Activated CD4-positive, alpha-beta T cell treated with anti-CD3 and anti-CD28 coated beads, Interleukin-2, amount 10 ng/mL, durations not matched to agents 24 days and 14 days (primary cell): ENCODE measurements around the gene NUDT14. TPM values are rescaled to one million over a fixed set of nuclear protein-coding genes. Genes with fewer than 3 reads are reported as not detected.

Experiments
- DNase-seq: peaks from one replicate; pipeline ENCODE4 v3.0.0; 2022
- H3K27ac Mint-ChIP-seq: one replicate; pipeline ENCODE4 v1.8.0; 2022; ENCODE audit warnings: mild to moderate bottlenecking, mixed read lengths
- H3K27me3 Mint-ChIP-seq: one replicate; pipeline ENCODE4 v1.8.0; 2022; ENCODE audit warnings: mixed read lengths
- H3K36me3 Mint-ChIP-seq: one replicate; pipeline ENCODE4 v1.8.0; 2022; ENCODE audit warnings: low read depth, mild to moderate bottlenecking, mixed read lengths
- H3K4me1 Mint-ChIP-seq: one replicate; pipeline ENCODE4 v1.8.0; 2021; ENCODE audit warnings: mixed read lengths
- H3K4me3 Mint-ChIP-seq: one replicate; pipeline ENCODE4 v1.8.0; 2022; ENCODE audit warnings: mild to moderate bottlenecking, moderate library complexity, mixed read lengths
- H3K9me3 Mint-ChIP-seq: one replicate; pipeline ENCODE4 v1.8.0; 2021; ENCODE audit warnings: mixed read lengths
- intact Hi-C: fragments of 100-400 bp; cut with micrococcal nuclease; formaldehyde crosslinking; loops from one replicate; pipeline ENCODE4 v1.15.1; 2023
- total RNA-seq: library from RNA; stranded (reverse); gene quantifications from 2 replicates; pipeline ENCODE4 v1.2.3, GENCODE V29; 2022

Gene NUDT14
- total RNA-seq, 1 donor from 2014 or later: 8.3 TPM

DNA sequence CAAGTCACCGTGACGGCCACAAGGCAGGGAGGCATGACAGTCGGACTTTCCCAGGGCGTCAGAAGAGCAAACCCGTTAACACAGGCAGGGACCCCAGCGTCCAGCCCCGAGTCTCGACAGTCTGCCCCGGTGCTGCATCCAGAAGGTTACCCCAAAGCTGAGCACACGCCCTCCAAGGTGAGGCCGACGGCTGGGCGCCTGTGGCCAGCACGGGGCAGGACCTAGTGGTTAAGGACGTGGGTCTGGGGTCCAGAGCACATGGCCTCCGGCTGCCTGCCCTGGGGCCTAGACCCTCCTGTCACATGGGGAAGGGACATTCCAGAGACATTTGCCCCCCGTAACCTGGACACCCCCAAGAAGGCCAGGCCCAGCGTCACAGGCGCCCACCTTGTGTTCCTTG, 37.5 kb upstream of the NUDT14 start:
- H3K4me3 Mint-ChIP-seq: no peak overlapping the region
- no peak overlapping the region for H3K27ac Mint-ChIP-seq
- DNase-seq: no peak
- H3K27me3 Mint-ChIP-seq: no peaks in the 10 kb centered on the region
- H3K4me1 Mint-ChIP-seq: no peaks in the 10 kb centered on the region
- intact Hi-C loops: no loop called here
- peaks cover 28% of the 10 kb centered on the region for H3K36me3 Mint-ChIP-seq
- no peaks in the 10 kb centered on the region for H3K9me3 Mint-ChIP-seq

DNA sequence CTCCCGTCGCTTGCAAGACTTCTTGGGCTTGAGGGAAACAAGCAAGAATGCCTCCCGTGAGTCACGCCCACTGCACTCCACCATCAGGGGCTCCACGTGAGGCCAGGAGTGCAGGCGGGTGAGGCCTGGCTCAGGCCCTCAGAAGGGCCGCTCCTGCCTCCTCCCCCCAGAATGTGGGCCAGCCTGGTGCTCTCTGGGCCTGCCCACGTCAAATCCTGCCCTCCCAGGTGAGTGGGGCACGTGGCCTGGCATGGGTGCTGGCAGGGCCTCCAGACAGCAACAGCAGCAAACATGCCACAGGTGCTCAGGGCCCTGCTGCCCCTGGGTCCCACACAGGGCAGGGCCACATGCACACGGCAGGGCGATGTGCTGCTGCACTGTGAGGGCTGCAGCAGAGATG, 36.7 kb upstream of the NUDT14 start:
- DNase-seq: no peak
- no peaks in the 10 kb centered on the region for H3K9me3 Mint-ChIP-seq
- no peaks in the 10 kb centered on the region for H3K4me1 Mint-ChIP-seq
- no peaks in the 10 kb centered on the region for H3K27me3 Mint-ChIP-seq
- H3K4me3 Mint-ChIP-seq: no peak overlapping the region
- intact Hi-C loops: no loop called here
- peaks cover 23% of the 10 kb centered on the region for H3K36me3 Mint-ChIP-seq
- no peak overlapping the region for H3K27ac Mint-ChIP-seq

DNA sequence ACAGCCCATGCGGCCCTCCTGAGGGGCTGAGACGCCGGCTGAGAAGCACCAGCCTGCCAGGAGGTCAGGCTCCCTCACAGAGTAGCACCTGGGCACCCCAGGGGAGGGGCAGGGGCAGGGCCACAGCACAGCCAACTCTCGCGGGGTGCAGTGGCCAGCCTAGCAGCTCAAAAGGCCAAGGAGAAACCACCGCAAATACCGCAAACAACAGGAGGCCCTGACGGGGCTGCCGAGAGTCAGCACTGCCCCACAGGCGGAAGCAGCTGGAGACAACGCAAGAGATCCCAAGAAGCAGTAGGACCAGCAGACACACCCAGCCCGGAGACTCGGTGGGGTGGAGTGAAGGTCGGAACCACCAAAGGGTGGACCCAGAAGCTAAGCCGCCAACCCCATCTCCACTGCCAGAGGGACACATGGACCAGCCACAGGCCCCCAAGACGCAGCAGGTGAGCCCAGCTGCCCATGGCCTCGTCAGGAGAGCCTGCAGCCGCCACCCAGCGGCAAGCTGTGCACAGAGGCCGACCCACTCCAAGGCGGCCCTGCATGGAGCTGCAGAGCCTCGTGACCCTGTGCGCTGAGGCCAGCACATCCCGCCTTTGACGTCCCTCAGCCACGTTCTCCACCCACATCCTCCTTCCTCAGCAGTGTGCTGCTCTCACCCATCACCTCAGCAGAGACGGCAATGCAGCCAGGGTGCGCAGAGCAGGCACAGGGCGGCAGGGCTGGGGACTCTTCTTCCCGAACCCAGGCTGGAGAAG, 35.6 kb upstream of the NUDT14 start:
- DNase-seq: no peak
- peaks cover 19% of the 10 kb centered on the region for H3K36me3 Mint-ChIP-seq
- no peak overlapping the region for H3K4me3 Mint-ChIP-seq
- no peak overlapping the region for H3K27ac Mint-ChIP-seq
- intact Hi-C loops: no loop called here
- H3K4me1 Mint-ChIP-seq: no peaks in the 10 kb centered on the region
- no peaks in the 10 kb centered on the region for H3K27me3 Mint-ChIP-seq
- H3K9me3 Mint-ChIP-seq: no peaks in the 10 kb centered on the region

DNA sequence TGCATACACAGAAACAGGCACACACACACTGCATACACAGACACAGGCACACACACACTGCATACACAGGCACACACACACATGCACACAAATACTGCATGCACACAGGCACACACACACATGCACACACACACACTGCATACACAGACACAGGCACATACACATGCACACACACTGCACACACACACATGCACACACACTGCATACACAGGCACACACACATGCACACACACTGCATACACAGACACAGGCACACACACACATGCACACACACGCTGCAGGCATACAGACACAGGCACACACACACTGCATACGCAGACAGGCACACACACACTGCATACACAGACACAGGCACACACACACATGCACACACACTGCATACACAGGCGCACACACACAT, 34.5 kb upstream of the NUDT14 start:
- intact Hi-C loops: no loop called here
- no peak for DNase-seq
- Mint-ChIP-seq H3K4me1 (no peaks in the 10 kb centered on the region), H3K9me3 (no peaks in the 10 kb centered on the region), H3K27ac (no peak overlapping the region), H3K27me3 (no peaks in the 10 kb centered on the region), H3K36me3 (peaks cover 19% of the 10 kb centered on the region), H3K4me3 (no peak overlapping the region)

DNA sequence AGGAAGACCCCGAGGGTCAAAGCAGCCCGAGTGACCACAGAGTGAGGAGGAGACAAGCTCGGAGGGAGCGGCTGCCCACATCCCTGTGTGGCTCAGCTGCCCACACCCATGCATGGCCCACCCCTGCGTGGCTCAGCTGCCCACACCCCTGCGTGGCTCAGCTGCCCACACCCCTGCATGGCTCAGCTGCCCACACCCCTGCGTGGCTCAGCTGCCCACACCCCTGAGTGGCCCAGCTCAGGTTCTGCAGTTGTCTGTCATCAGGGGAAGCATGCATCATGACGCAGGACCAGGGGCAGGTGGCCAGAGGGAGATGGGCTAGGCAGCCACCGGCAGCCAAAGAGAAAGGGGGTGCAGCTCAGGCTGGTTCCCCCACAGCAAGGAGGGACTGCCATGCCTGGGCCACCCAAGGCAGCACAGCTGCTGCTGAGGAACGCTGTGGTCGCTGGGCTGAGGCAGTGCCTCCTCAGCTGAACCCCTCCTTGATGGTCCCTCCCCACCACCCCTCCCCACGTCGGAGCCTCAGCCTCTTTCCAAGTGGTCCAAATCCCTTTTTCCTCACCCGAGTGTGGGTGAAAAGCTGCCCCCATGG, 33.3 kb upstream of the NUDT14 start:
- Mint-ChIP-seq H3K36me3 (peaks cover 19% of the 10 kb centered on the region), H3K27ac (no peak overlapping the region), H3K4me3 (no peak overlapping the region), H3K4me1 (no peaks in the 10 kb centered on the region), H3K27me3 (no peaks in the 10 kb centered on the region), H3K9me3 (no peaks in the 10 kb centered on the region)
- intact Hi-C loops: no loop called here
- DNase-seq: no peak

DNA sequence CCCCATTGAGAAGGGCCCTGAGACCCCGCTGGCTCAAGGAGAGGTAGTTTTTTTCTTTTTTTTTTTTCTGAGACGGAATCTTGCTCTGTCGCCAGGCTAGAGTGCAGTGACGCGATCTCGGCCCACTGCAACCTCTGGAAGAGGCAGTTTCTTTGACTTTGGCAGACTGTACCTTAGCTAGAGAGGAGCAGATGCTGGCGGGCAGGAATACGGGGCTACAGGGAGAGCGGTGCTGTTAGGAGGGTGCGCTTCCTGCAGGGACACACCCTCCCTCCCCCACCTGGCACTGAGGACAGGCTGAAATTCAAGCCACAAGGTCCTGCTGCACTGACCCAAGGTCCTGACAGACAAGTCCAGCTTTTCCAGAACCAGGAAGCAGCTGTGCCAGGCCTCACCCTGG, 32.2 kb upstream of the NUDT14 start:
- H3K27ac Mint-ChIP-seq: no peak overlapping the region
- no peaks in the 10 kb centered on the region for H3K9me3 Mint-ChIP-seq
- no peak overlapping the region for H3K4me3 Mint-ChIP-seq
- no peaks in the 10 kb centered on the region for H3K27me3 Mint-ChIP-seq
- no peak for DNase-seq
- intact Hi-C loops: no loop called here
- no peaks in the 10 kb centered on the region for H3K4me1 Mint-ChIP-seq
- H3K36me3 Mint-ChIP-seq: peaks cover 15% of the 10 kb centered on the region

DNA sequence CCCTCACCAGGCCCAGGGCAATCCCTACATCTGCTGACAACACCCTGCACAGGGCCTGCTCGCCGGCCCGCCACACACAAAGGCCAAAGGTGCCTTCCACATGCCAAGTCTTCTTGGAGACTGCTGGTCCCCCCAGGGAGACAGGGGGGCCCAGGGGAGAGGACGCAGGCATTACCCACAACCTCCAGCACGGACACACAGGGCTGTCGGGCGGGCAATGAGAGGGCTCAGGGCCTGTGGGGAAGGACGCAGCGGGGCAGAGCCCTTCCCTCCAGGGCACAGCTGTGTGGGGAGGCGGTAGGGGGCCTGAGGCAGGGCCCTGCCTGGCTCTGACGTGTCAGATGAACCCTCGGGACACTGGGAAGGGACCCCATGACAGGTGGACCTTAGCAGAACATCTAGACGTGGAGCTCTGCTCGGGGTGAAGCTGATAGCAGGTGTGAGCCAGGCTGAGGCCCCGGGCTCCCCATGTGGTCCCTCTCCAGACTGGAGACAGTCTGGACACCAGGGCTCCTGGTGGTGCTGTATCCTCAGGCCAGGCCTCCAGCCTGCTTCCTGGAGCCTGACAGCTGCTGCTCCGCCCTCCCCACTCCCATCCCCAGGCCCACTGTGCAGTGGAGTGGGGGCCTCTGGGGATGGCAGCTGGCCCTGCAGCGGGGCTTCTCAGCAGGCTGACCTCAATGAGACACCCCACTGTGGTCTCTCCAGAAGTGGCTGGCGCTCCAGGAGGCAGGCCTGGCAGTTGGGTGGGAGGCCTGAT, 31.6 kb upstream of the NUDT14 start:
- Mint-ChIP-seq H3K27me3 (no peaks in the 10 kb centered on the region), H3K27ac (no peak overlapping the region), H3K9me3 (no peaks in the 10 kb centered on the region), H3K36me3 (peaks cover 13% of the 10 kb centered on the region), H3K4me1 (no peaks in the 10 kb centered on the region), H3K4me3 (no peak overlapping the region)
- intact Hi-C loops: no loop called here
- no peak for DNase-seq

DNA sequence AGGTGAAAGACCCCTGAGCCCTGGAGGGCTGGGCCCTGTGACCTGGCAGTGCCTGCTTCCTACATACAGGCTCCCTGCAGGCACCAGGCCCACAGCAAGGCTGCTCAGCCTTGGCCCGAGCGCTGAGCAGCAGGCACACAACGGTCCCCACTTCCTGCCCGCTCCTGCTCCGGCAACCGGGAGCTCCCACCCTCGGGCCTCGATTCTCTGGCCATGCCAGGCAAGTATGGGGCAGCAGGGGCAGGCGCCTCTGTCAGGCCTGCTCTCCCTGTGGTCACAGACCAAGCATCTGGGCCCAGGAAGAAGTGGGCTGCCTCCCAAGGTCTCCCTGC, 30.6 kb upstream of the NUDT14 start:
- no peaks in the 10 kb centered on the region for H3K27me3 Mint-ChIP-seq
- intact Hi-C loops: no loop called here
- H3K9me3 Mint-ChIP-seq: no peaks in the 10 kb centered on the region

DNA sequence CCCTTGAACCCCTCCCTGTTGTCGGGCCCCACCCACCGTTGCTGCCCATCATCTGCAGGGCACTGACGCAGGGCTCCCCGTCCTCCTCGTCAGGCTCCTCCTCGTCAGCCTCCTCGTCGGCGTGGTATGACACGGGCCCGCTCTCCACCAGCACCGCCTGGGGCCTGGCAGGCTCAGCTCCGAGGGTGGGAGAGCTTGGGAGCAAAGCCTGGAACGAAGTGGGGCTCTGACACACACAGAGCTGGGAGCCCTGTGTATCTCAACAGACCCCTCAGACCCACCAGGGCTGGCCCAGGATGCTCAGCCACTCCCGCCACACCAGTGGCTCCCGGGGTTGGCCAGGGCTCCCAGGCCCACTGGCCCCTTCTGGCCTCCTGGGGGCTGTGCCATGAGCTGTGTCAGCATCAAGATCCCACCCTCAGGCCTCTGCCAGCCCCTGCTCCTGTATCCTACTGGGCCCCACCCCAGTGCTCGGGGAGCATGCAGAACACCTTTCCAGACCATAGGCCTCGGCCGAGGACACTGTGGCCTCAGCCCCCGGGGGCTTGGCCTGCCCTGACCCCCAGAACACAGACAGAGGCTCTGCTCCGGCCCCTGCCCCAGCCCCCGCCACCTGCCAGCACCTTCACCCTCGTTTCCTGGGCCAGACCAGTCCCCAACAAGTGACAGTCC, 30.1 kb upstream of the NUDT14 start:
- intact Hi-C loops: no loop called here
- no peaks in the 10 kb centered on the region for H3K9me3 Mint-ChIP-seq
- DNase-seq: no peak
- peaks cover 11% of the 10 kb centered on the region for H3K36me3 Mint-ChIP-seq
- H3K4me3 Mint-ChIP-seq: no peak overlapping the region
- H3K27ac Mint-ChIP-seq: no peak overlapping the region
- H3K27me3 Mint-ChIP-seq: no peaks in the 10 kb centered on the region
- no peaks in the 10 kb centered on the region for H3K4me1 Mint-ChIP-seq

More for the DNA sequence above, 30.6 kb upstream of the NUDT14 start:
- Mint-ChIP-seq H3K36me3 (peaks cover 11% of the 10 kb centered on the region), H3K4me3 (no peak overlapping the region), H3K27ac (no peak overlapping the region), H3K4me1 (no peaks in the 10 kb centered on the region)
- no peak for DNase-seq

DNA sequence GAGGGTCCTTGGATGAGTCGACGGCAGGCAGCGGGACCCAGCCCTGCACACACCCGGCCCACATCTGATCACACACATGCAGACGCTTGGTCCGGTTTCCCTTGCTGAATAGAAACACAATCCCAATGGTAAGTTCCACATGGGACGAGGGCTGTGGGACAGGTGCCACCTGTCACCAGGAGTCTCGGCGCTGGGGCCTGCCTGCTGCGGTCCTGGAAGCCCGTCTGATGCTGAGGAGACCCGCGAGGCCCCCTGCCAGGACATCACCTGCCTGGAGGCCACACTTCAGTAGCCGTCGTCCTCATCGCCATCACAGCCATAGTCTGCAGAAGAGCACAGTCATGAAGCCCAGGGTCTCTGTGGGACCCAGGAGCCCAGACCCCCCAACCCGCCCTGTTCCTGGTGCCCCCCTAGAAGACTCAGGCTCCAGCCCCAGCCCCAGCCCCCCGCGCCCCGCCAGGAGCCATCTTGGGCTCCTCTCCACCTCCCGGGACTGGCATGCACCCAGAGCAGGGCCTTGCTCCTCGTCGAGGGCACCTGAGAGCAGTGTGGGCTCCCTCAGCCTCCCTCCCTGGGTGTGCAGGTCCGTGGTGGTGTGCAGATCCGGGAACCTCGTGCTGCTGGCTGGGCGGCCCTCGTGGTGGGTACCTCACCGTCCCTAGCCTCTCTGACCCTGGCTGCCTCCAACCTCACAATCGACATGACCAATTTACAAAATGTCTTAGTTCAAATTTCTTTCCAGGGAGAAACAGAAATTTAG, 29.3 kb upstream of the NUDT14 start:
- H3K36me3 Mint-ChIP-seq: peaks cover 7% of the 10 kb centered on the region

DNA sequence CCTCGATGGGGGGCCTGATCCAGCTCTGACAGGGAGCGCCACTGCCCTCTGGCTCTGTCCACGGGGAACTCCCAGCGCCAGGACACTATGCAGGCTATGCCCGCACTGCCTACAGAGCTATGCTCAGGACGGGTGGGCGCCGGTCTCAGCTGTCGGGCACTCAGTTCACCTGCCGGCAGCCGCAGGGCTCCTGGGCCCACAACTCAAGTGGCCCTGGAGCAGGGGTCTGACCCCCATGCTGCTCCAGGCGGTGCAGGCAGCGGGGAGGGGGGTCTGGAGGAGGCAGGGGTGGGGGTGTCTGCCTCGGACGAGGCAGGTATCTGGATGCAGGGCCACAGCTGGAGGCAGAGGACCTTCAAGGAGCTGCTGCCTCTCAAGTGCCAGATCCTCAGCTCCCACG, 28.5 kb upstream of the NUDT14 start:
- intact Hi-C loops: no loop called here
- Mint-ChIP-seq H3K4me3 (no peak overlapping the region), H3K36me3 (peaks cover 1% of the 10 kb centered on the region), H3K4me1 (no peaks in the 10 kb centered on the region), H3K27ac (no peak overlapping the region), H3K27me3 (no peaks in the 10 kb centered on the region), H3K9me3 (no peaks in the 10 kb centered on the region)
- no peak for DNase-seq

More for the DNA sequence above, 29.3 kb upstream of the NUDT14 start:
- H3K27me3 Mint-ChIP-seq: no peaks in the 10 kb centered on the region
- intact Hi-C loops: no loop called here
- H3K4me1 Mint-ChIP-seq: no peaks in the 10 kb centered on the region
- no peak overlapping the region for H3K4me3 Mint-ChIP-seq
- DNase-seq: no peak
- H3K27ac Mint-ChIP-seq: no peak overlapping the region
- no peaks in the 10 kb centered on the region for H3K9me3 Mint-ChIP-seq

DNA sequence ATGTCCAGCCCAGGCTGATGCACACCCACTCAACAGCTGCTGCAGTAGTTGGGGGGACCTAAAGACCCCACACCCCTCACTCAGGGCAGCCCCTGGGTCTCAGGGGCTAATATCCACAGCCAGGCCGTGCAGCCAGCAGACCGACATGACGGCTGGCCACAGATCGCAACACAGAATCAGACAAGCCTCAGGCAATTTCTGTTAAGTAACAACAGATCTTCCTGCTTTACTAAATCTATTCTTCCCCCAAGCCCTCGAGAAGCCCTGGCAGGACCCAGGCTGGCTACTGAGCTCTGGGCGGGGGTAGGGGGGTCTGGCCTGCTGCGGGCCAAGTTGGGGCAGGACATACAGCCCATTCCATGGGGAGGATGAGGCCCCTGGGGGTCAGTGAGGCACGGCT, 28.0 kb upstream of the NUDT14 start:
- peaks cover 1% of the 10 kb centered on the region for H3K36me3 Mint-ChIP-seq
- intact Hi-C loops: no loop called here
- H3K9me3 Mint-ChIP-seq: no peaks in the 10 kb centered on the region
- DNase-seq: no peak
- no peaks in the 10 kb centered on the region for H3K4me1 Mint-ChIP-seq
- H3K4me3 Mint-ChIP-seq: no peak overlapping the region
- no peaks in the 10 kb centered on the region for H3K27me3 Mint-ChIP-seq
- no peak overlapping the region for H3K27ac Mint-ChIP-seq

DNA sequence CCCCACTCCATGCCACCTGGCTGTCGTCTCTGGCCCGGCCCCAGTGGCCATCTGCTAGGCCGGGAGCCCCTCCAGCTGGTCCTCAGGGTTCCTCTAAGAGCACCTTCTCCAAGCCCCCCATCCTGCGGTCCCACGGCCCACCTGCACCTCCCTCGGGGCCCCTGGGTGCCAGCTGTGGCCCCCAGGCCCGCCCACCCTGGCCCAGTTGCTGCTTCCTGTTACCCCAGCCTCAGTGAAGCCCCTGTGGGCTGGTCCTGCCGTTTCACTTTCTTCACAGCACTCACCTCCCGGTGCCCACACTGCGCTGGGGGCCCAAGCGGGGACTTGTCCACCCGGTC, 27.6 kb upstream of the NUDT14 start:
- H3K27me3 Mint-ChIP-seq: no peaks in the 10 kb centered on the region
- peaks cover 1% of the 10 kb centered on the region for H3K36me3 Mint-ChIP-seq
- H3K27ac Mint-ChIP-seq: no peak overlapping the region
- intact Hi-C loops: no loop called here
- no peaks in the 10 kb centered on the region for H3K4me1 Mint-ChIP-seq
- H3K4me3 Mint-ChIP-seq: no peak overlapping the region
- no peak for DNase-seq
- no peaks in the 10 kb centered on the region for H3K9me3 Mint-ChIP-seq
